Neutrophil (primary cell): ENCODE results near the gene PIANP.
"Not testable (repeated sequence)": the region's sequence is repeated elsewhere in the genome, so short reads cannot be mapped to it uniquely, and the experiment has no call there.

Experiments used
- H3K27ac ChIP-seq: fragments of 200-600 bp; sonication (generic); 2 replicates; pipeline ENCODE4 v1.5.1; 2016; ENCODE audit warnings: mild to moderate bottlenecking, moderate library complexity
- H3K27me3 ChIP-seq: fragments of 200-600 bp; sonication (generic); 2 replicates; pipeline ENCODE4 v1.6.0; 2016; ENCODE audit warnings: mild to moderate bottlenecking
- H3K36me3 ChIP-seq: fragments of 200-600 bp; sonication (generic); 2 replicates; pipeline ENCODE4 v1.5.1; 2017
- H3K4me1 ChIP-seq, 2 experiments: fragments of 200-600 bp in 1 of 2; sonication (generic) in 1 of 2; 1 replicate in 1 of 2; 2 replicates in 1 of 2; pipeline versions ENCODE4 v1.5.1 to v1.6.1; 2013 to 2016; ENCODE audit warnings: low read depth in 1 of 2, low read length in 1 of 2, mild to moderate bottlenecking in 1 of 2, moderate library complexity in 1 of 2; ENCODE audit not compliant: control insufficient read depth in 1 of 2, insufficient read depth in 1 of 2
- H3K4me3 ChIP-seq, 2 experiments: fragments of 200-600 bp in 1 of 2; sonication (generic) in 1 of 2; 1 replicate in 1 of 2; 2 replicates in 1 of 2; pipeline ENCODE4 v1.5.1; 2013 to 2016; ENCODE audit warnings: low read depth in 1 of 2, low read length in 1 of 2, mild to moderate bottlenecking in 1 of 2, moderate library complexity in 1 of 2
- H3K9me3 ChIP-seq: fragments of 200-600 bp; sonication (generic); 2 replicates; pipeline ENCODE4 v1.5.1; 2016
- TF ChIP-seq, protein P1 (sequence below): fragments of 200-600 bp; sonication (generic); IDR thresholded peaks from 2 replicates; pipeline ENCODE4 v1.5.1; 2016; ENCODE audit warnings: antibody characterized with exemption

Gene PIANP

DNA sequence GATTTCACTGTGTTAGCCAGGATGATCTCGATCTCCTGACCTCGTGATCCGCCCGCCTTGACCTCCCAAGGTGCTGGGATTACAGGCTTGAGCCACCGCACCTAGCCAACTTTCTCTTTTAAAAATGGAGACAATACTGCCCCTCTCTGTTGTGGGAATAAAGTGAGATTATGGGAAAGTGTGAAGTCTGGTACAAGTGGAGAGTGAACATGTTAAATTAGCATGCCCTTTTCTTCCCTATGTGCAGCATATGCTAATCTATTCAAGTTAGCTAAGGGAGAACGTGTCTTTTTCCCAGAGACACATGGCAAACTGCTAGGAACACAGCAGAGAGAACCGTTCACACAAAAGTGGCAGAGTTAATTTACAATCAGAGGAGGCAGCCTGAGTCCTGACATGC lies 24.7 kb upstream of the PIANP start:
- Histone ChIP-seq H3K27me3 (no peaks in the 10 kb centered on the region), H3K9me3 (no peaks in the 10 kb centered on the region), H3K4me3 (no peak overlapping the region), H3K36me3 (peaks cover 31% of the 10 kb centered on the region), H3K27ac (peak overlapping the region; percentile 98), H3K4me1 (peaks cover 18 to 21% of the 10 kb centered on the region in 2 experiments)
- TF ChIP-seq, protein P1, sequence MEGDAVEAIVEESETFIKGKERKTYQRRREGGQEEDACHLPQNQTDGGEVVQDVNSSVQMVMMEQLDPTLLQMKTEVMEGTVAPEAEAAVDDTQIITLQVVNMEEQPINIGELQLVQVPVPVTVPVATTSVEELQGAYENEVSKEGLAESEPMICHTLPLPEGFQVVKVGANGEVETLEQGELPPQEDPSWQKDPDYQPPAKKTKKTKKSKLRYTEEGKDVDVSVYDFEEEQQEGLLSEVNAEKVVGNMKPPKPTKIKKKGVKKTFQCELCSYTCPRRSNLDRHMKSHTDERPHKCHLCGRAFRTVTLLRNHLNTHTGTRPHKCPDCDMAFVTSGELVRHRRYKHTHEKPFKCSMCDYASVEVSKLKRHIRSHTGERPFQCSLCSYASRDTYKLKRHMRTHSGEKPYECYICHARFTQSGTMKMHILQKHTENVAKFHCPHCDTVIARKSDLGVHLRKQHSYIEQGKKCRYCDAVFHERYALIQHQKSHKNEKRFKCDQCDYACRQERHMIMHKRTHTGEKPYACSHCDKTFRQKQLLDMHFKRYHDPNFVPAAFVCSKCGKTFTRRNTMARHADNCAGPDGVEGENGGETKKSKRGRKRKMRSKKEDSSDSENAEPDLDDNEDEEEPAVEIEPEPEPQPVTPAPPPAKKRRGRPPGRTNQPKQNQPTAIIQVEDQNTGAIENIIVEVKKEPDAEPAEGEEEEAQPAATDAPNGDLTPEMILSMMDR, result no peak

DNA sequence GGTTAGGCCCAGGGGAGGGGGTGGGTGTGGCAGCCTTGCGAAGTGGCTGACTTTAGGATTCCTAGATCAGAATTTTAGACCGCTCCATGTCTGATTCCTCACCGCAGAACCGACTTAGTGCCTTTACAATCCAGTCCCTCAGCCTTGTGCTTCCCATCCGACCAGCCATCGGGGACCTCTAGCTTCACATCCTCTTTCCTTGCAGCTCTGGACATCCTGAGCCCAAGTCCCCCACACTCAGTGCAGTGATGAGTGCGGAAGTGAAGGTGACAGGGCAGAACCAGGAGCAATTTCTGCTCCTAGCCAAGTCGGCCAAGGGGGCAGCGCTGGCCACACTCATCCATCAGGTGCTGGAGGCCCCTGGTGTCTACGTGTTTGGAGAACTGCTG lies 23.8 kb upstream of the PIANP start:
- H3K36me3 ChIP-seq, result peaks cover 21% of the 10 kb centered on the region
- peak overlapping the region; percentile 67 to 81 for H3K4me3 ChIP-seq
- no peaks in the 10 kb centered on the region for H3K9me3 ChIP-seq
- no peaks in the 10 kb centered on the region for H3K27me3 ChIP-seq
- TF ChIP-seq, protein P1, result no peak
- H3K4me1 ChIP-seq, result peaks cover 18 to 21% of the 10 kb centered on the region in 2 experiments
- peak overlapping the region; percentile 98 for H3K27ac ChIP-seq

DNA sequence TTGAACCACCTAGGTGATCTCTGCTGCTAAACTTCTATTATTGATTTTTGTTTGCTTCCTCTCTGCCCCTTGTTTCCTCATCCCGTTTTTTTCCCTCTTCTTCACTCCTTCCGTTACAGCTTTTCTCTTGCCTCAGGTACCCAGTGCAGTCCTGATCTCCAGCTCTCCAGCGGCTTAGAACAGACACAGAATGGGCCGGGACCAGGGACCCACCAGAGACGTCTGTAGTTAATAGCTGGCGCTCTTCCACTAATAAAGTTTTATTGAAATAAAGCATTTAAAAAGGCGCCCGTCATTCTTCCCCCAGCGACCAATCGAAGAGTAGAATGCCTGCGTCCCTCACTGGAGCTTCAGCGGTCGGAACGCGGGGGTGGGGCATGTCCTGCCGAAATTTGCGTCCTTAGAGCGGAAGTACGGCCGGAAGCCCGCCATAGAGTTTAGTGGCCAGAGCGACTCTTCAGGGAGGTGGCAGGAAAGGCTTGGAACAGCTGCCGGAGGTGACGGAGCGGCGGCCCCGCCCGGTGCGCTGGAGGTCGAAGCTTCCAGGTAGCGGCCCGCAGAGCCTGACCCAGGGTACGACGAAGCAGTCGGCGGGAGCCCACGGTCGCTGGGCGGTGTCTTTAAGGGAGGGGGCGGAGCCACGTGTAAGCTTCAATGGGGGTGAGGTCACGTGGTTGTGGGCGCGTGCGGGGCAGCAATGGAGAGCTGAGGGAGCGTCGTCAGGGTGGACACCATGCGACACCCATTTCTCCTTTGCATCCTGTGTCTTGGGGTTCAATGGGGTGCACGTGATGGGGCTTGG lies 23.2 kb upstream of the PIANP start, which contains the start of gene COPS7A:
Gene COPS7A (plus strand): TSS at position 440 of the 802 bp plus-strand sequence. CDS start 611 bp downstream, outside the sequence.
- TF ChIP-seq, protein P1, result peak; percentile 44
- H3K9me3 ChIP-seq, result no peaks in the 10 kb centered on the region
- peak within 1 kb of the TSS; percentile 98 for H3K27ac ChIP-seq
- peak within 1 kb of the TSS; percentile 67 to 81 for H3K4me3 ChIP-seq
- H3K4me1 ChIP-seq, result peaks cover 18 to 21% of the 10 kb centered on the region in 2 experiments
- no peaks in the 10 kb centered on the region for H3K27me3 ChIP-seq
- H3K36me3 ChIP-seq, result peaks cover 15% of the 10 kb centered on the region

DNA sequence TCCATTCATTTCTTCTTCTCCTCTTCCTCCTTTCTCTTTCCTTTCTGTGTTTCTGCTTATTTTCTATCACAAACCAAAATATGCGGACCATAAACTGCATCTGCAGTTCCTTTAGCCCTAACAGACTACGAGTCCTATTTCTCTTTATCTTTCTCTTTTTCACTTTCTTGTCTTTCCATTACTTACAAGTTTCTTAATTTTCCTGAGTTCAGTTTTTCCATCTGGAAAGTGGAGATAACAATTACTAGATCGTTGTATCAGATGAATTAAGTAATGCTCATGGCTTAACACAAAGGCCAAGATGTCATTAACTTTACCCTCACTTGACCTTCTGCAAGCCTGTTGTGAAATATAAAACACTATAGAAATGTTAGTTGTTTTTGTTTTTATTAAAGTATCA lies 22.2 kb upstream of the PIANP start:
- Histone ChIP-seq H3K4me1 (peaks cover 18 to 21% of the 10 kb centered on the region in 2 experiments), H3K9me3 (no peaks in the 10 kb centered on the region), H3K27me3 (no peaks in the 10 kb centered on the region), H3K27ac (peak overlapping the region; percentile 98), H3K36me3 (peaks cover 6% of the 10 kb centered on the region), H3K4me3 (peak overlapping the region in 1 of 2 experiments; percentile 67)
- TF ChIP-seq, protein P1, result no peak

DNA sequence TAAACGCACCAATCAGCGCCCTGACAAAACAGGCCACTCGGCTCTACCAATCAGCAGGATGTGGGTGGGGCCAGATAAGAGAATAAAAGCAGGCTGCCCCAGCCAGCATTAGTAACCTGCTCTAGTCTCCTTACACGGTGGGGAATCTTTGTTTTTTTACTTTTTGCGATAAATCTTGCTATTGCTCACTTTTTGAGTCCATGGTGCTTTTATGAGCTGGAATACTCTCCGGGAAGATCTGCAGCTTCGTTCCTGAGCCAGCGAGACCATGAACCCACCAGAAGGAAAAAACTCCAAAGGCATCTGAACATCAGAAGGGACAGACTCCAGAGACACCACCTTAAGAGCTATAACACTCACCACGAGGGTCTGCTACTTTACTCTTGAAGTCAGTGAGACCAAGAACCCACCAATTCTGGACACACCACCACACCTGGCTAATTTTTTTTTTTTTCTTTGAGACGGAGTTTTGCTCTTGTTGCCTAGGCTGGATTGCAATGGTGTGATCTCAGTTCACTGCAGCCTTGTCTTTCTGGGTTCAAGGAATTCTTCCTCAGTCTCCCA lies 16.3 kb upstream of the PIANP start:
- H3K4me1 ChIP-seq, result no peaks in the 10 kb centered on the region
- TF ChIP-seq, protein P1, result no peak
- H3K36me3 ChIP-seq, result no peaks in the 10 kb centered on the region
- peaks cover 5% of the 10 kb centered on the region for H3K27me3 ChIP-seq
- no peak overlapping the region for H3K27ac ChIP-seq
- H3K4me3 ChIP-seq, result no peak overlapping the region
- no peaks in the 10 kb centered on the region for H3K9me3 ChIP-seq

DNA sequence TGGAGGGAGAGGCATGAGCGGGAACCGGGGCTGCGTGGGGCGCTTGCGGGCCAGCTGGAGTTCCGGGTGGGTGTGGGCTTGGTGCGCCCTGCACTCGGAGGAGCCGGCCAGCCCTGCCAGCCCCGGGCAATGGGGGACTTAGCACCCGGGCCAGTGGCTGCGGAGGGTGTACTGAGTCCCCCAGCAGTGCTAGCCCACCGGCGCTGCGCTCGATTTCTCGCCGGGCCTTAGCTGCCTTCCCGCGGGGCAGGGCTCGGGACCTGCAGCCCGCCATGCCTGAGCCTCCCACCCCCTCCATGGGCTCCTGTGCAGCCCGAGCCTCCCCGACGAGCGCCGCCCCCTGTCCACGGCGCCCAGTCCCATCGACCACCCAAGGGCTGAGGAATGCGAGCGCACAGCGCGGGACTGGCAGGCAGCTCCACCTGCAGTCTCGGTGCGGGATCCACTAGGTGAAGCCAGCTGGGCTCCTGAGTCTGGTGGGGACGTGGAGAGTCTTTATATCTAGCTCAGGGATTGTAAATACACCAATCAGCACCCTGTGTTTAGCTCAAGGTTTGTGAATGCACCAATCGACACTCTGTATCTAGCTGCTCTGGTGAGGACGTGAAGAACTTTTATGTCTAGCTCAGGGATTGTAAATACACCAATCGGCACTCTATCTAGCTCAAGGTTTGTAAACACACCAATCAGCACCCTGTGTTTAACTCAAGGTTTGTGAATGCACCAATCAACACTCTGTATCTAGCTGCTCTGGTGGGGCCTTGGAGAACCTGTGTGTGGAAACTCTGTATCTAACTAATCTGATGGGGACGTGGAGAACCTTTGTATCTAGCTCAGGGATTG lies 15.6 kb upstream of the PIANP start:
- not testable (repeated sequence) for H3K27ac ChIP-seq, H3K36me3 ChIP-seq, H3K4me1 ChIP-seq, H3K27me3 ChIP-seq, H3K4me3 ChIP-seq, H3K9me3 ChIP-seq
